GM23248 (cell line): ENCODE measurements around the gene TCTN1. TPM values are rescaled to one million over a fixed set of nuclear protein-coding genes. Genes with fewer than 3 reads are reported as not detected.

Experiments used
- DNase-seq: peaks from one replicate; pipeline ENCODE4 v3.0.0-alpha.2; 2015
- H2AFZ ChIP-seq: fragments of 200-600 bp; sonication (generic); 2 replicates; pipeline ENCODE4 v1.6.1; 2016; ENCODE audit warnings: antibody characterized with exemption
- H3F3A ChIP-seq: fragments of 200-600 bp; sonication (generic); 2 replicates; pipeline ENCODE4 v1.6.1; 2016; ENCODE audit warnings: mild to moderate bottlenecking, antibody characterized with exemption, mixed run types; ENCODE audit not compliant: insufficient read depth
- H3K27ac ChIP-seq: fragments of 200-600 bp; sonication (generic); 2 replicates; pipeline ENCODE4 v1.5.1; 2016; ENCODE audit warnings: mild to moderate bottlenecking
- H3K27me3 ChIP-seq: fragments of 200-600 bp; sonication (generic); replicated peaks from 2 replicates; pipeline ENCODE4 v1.6.1; 2016; ENCODE audit warnings: mild to moderate bottlenecking; ENCODE audit not compliant: insufficient read depth
- H3K36me3 ChIP-seq: fragments of 200-600 bp; sonication (generic); 2 replicates; pipeline ENCODE4 v1.6.1; 2016; ENCODE audit warnings: low read depth, mild to moderate bottlenecking
- H3K4me1 ChIP-seq: fragments of 200-600 bp; sonication (generic); 2 replicates; pipeline ENCODE4 v1.6.1; 2016; ENCODE audit warnings: mild to moderate bottlenecking; ENCODE audit not compliant: insufficient read depth
- H3K4me2 ChIP-seq: fragments of 200-600 bp; sonication (generic); one replicate; pipeline ENCODE4 v1.6.1; 2016; ENCODE audit warnings: mild to moderate bottlenecking; ENCODE audit not compliant: unreplicated experiment
- H3K4me3 ChIP-seq: fragments of 200-600 bp; sonication (generic); 2 replicates; pipeline ENCODE4 v1.5.1; 2016; ENCODE audit warnings: mild to moderate bottlenecking
- H3K79me2 ChIP-seq: fragments of 200-600 bp; sonication (generic); 2 replicates; pipeline ENCODE4 v1.6.1; 2016; ENCODE audit warnings: mild to moderate bottlenecking; ENCODE audit not compliant: insufficient read depth
- H3K9ac ChIP-seq: fragments of 200-600 bp; sonication (generic); 2 replicates; pipeline ENCODE4 v1.6.1; 2016; ENCODE audit warnings: mild to moderate bottlenecking
- H3K9me2 ChIP-seq: fragments of 200-600 bp; sonication (generic); 2 replicates; pipeline ENCODE4 v1.6.1; 2016; ENCODE audit warnings: mixed run types, mild to moderate bottlenecking, moderate library complexity; ENCODE audit not compliant: insufficient read depth
- H3K9me3 ChIP-seq: fragments of 200-600 bp; sonication (generic); one replicate; pipeline ENCODE4 v1.6.1; 2017; ENCODE audit warnings: low read depth
- H4K20me1 ChIP-seq: fragments of 200-600 bp; sonication (generic); 2 replicates; pipeline ENCODE4 v1.6.0; 2016; ENCODE audit not compliant: insufficient read depth
- EZH2 ChIP-seq: fragments of 200-600 bp; sonication (generic); IDR thresholded peaks from 2 replicates; pipeline ENCODE4 v1.6.1; 2018; ENCODE audit warnings: antibody characterized with exemption, mild to moderate bottlenecking; ENCODE audit not compliant: insufficient read depth, poor library complexity, severe bottlenecking
- EZH2phosphoT487 ChIP-seq: fragments of 200-600 bp; sonication (generic); IDR thresholded peaks from 2 replicates; pipeline ENCODE4 v1.6.1; 2018; ENCODE audit warnings: antibody characterized with exemption, moderate library complexity, mild to moderate bottlenecking, low read depth; ENCODE audit not compliant: insufficient read depth
- WGBS, 2 experiments: methylation state at CpG; one replicate each; pipeline ENCODE4 v1.1.6; 2015 to 2017; ENCODE audit warnings: low lambda C conversion rate in 2 of 2, low coverage in 1 of 2; ENCODE audit errors: missing lambda C conversion rate in 2 of 2; 5-methylcytosine and 5-hydroxymethylcytosine counted together
- in situ Hi-C: fragments of 300-500 bp; cut with MboI; formaldehyde crosslinking; loops from 2 replicates; pipeline ENCODE4 v1.15.0; 2020
- polyA plus RNA-seq: library from polyadenylated mRNA; unstranded; fragments of >200 nt; fragmentation: Nextera tagmentation; extraction: Ambion mirVana; gene quantifications from 2 replicates; pipeline ENCODE4 v1.2.1, GENCODE V29; 2016
- total RNA-seq: library from RNA; depleted of rRNA; stranded (reverse); fragments of >200 nt; shearing (Covaris generic); gene quantifications from 2 replicates; pipeline ENCODE4 v1.2.3, GENCODE V29; 2014; rRNA removed

Gene TCTN1
- total RNA-seq (34.4 and 44.3 TPM in 2 replicates), polyA plus RNA-seq (58.1 and 65.2 TPM in 2 replicates)

GRCh38 chr12:110613771-110614684, at the start of gene TCTN1:
Gene TCTN1, plus strand, starts transcription at chr12:110614129. Its CDS starts 54 bp downstream, at chr12:110614183.
- no peaks in the 10 kb centered on the region for H3K79me2 ChIP-seq
- H3K27ac ChIP-seq, result peak within 1 kb of the TSS; percentile 27; the same call in 1 of the 2 replicates
- in situ Hi-C loops, result no loop called here
- H4K20me1 ChIP-seq, result no peaks in the 10 kb centered on the region
- no peaks in the 10 kb centered on the region for H3K9me2 ChIP-seq
- H3K4me2 ChIP-seq, result peak within 1 kb of the TSS; percentile 81
- 0 out of 2 replicates have a peak, but pooled peaks cover 3% of the 10 kb centered on the region for H3F3A ChIP-seq
- DNase-seq, result peak; percentile 99
- peaks cover 5% of the 10 kb centered on the region; the same call in 1 of the 2 replicates for H3K4me1 ChIP-seq
- peak within 1 kb of the TSS; percentile 89 for H3K9ac ChIP-seq
- H2AFZ ChIP-seq, result peak within 1 kb of the TSS; percentile 98
- TF ChIP-seq EZH2phosphoT487, result no peak
- TF ChIP-seq EZH2, result no peak
- H3K27me3 ChIP-seq, result no peaks in the 10 kb centered on the region
- H3K36me3 ChIP-seq, result no peaks in the 10 kb centered on the region
- 2 to 4% methylated on average over 43 to 56 of the region's 60 CpGs for WGBS, 2 experiments
- no peaks in the 10 kb centered on the region for H3K9me3 ChIP-seq
- peak within 1 kb of the TSS; percentile 81 for H3K4me3 ChIP-seq

- peaks cover 42% of the 10 kb centered on the region for H3K4me1 ChIP-seq
- no peak overlapping the region for H3K4me3 ChIP-seq
- H3K9me3 ChIP-seq, result no peaks in the 10 kb centered on the region
- DNase-seq, result no peak
- no peaks in the 10 kb centered on the region; the same call in 1 of the 2 replicates for H4K20me1 ChIP-seq
- no peak for TF ChIP-seq EZH2
- TF ChIP-seq EZH2phosphoT487, result no peak
- no peaks in the 10 kb centered on the region for H3K36me3 ChIP-seq
- in situ Hi-C loops, result no loop called here
- peaks cover 45% of the 10 kb centered on the region for H3F3A ChIP-seq
- no peak overlapping the region for H2AFZ ChIP-seq
- H3K79me2 ChIP-seq, result peaks cover 87% of the 10 kb centered on the region
- no peaks in the 10 kb centered on the region for H3K9me2 ChIP-seq
- no peaks in the 10 kb centered on the region for H3K27me3 ChIP-seq
- peak overlapping the region; percentile 43; the same call in 1 of the 2 replicates for H3K27ac ChIP-seq
- H3K9ac ChIP-seq, result no peak overlapping the region
- H3K4me2 ChIP-seq, result peak overlapping the region; percentile 36
- WGBS, 2 experiments, result 59 to 67% methylated on average over 8 of the region's 8 CpGs
Observed at GRCh38 chr12:110564471-110564991, 49.4 kb upstream of the TCTN1 start.

GRCh38 chr12:110565894-110566871, 47.7 kb upstream of the TCTN1 start:
- no peak for TF ChIP-seq EZH2
- TF ChIP-seq EZH2phosphoT487, result no peak
- no peaks in the 10 kb centered on the region; the same call in 1 of the 2 replicates for H4K20me1 ChIP-seq
- no peak overlapping the region for H3K4me3 ChIP-seq
- in situ Hi-C loops, result no loop called here
- no peaks in the 10 kb centered on the region for H3K9me3 ChIP-seq
- H3K27me3 ChIP-seq, result no peaks in the 10 kb centered on the region
- no peak overlapping the region for H2AFZ ChIP-seq
- no peak overlapping the region for H3K9ac ChIP-seq
- peaks cover 74% of the 10 kb centered on the region for H3K79me2 ChIP-seq
- DNase-seq, result no peak
- no peaks in the 10 kb centered on the region for H3K9me2 ChIP-seq
- H3K4me1 ChIP-seq, result peaks cover 40% of the 10 kb centered on the region
- H3K27ac ChIP-seq, result 0 out of 2 replicates have a peak overlapping the region, but pooled peaks have one; percentile 5
- no peaks in the 10 kb centered on the region for H3K36me3 ChIP-seq
- 92 to 97% methylated on average over 8 of the region's 8 CpGs for WGBS, 2 experiments
- H3F3A ChIP-seq, result peaks cover 38% of the 10 kb centered on the region
- H3K4me2 ChIP-seq, result no peak overlapping the region
